GM19099 (cell line): ENCODE measurements around the gene ACTN2.

Experiments
- POLR2A ChIP-seq: IDR thresholded peaks from 3 replicates; pipeline ENCODE4 v1.6.1; 2011; ENCODE audit warnings: low read depth; ENCODE audit not compliant: insufficient read length; ENCODE audit errors: extremely low read depth

Gene ACTN2

GRCh38 chr1:236687273-236687672 lies 974 bp downstream of the ACTN2 start:
- no peak for TF ChIP-seq POLR2A

GRCh38 chr1:236688705-236689104 lies 2.4 kb downstream of the ACTN2 start:
- no peak for TF ChIP-seq POLR2A

GRCh38 chr1:236689713-236690569 lies 3.6 kb downstream of the ACTN2 start:
- no peak for TF ChIP-seq POLR2A

GRCh38 chr1:236691348-236691747 lies 5.0 kb downstream of the ACTN2 start:
- TF ChIP-seq POLR2A = no peak

GRCh38 chr1:236692128-236692527 lies 5.8 kb downstream of the ACTN2 start:
- TF ChIP-seq POLR2A = no peak

- TF ChIP-seq POLR2A = no peak
These were observed 6.4 kb downstream of the ACTN2 start for GRCh38 chr1:236692742-236693141.

GRCh38 chr1:236699366-236699765 lies 13.1 kb downstream of the ACTN2 start:
- TF ChIP-seq POLR2A = no peak

GRCh38 chr1:236700903-236701302 lies 14.6 kb downstream of the ACTN2 start:
- no peak for TF ChIP-seq POLR2A

GRCh38 chr1:236701782-236702181 lies 15.5 kb downstream of the ACTN2 start:
- TF ChIP-seq POLR2A = no peak

GRCh38 chr1:236702791-236703394 lies 16.6 kb downstream of the ACTN2 start:
- no peak for TF ChIP-seq POLR2A

- no peak for TF ChIP-seq POLR2A
These were observed 19.5 kb downstream of the ACTN2 start for GRCh38 chr1:236705771-236706170.

- no peak for TF ChIP-seq POLR2A
These were observed 19.9 kb downstream of the ACTN2 start for GRCh38 chr1:236706183-236706582.

- TF ChIP-seq POLR2A = no peak
These were observed 24.1 kb downstream of the ACTN2 start for GRCh38 chr1:236710328-236710892.

GRCh38 chr1:236716160-236716559 lies 29.9 kb downstream of the ACTN2 start:
- no peak for TF ChIP-seq POLR2A

- no peak for TF ChIP-seq POLR2A
These were observed 31.5 kb downstream of the ACTN2 start for GRCh38 chr1:236717811-236718210.

- TF ChIP-seq POLR2A = no peak
These were observed 32.0 kb downstream of the ACTN2 start for GRCh38 chr1:236718328-236718727.
